Measurements from ENCODE around the gene UMODL1.
"Not testable (repeated sequence)": the region's sequence is repeated elsewhere in the genome, so short reads cannot be mapped to it uniquely, and the experiment has no call there.

Gene UMODL1

DNA sequence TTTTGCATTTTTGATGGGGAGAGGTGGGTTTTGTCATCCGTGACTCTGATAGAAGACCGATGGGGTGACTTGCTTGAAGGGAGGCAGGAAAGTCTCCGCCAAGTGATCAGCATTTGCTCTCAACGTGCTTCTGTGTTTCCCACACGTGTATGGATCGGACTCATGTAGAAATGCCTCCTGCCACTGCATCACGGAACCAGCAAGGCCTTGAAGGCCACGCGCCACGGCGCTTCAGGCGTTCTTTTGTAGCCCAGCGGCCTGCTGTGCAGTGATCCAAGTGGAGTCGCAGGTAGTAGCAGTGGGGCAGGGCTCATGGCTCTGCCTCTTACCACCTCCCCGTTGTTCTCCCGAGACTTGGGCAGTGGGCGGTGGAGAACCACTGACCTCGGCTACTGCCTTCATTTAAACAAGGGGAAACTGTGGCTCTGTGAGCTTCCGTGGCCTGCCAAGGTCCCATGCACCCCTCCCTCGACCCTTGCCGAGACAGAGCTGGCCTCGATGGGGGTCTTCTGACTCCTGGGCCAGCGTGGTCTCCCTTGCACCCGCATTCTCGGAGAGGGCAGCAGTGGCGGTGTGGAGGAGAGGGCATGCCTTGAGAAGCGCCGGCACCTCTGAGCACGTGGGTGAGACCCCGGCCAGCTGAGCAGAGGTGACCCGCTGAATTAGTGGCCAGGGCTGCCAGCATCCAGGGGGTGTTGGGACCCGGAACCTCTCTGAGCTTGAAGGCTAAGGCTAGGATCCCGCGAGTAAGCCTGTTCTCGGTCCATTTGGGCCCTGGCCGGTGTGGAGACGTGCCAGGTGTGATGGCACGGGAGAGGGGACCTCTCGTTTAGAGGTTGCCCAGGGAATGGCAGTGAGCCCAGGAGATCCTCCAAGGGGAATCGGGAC is 101.7 kb downstream of the UMODL1 start:
- TF ChIP-seq, protein P1, sequence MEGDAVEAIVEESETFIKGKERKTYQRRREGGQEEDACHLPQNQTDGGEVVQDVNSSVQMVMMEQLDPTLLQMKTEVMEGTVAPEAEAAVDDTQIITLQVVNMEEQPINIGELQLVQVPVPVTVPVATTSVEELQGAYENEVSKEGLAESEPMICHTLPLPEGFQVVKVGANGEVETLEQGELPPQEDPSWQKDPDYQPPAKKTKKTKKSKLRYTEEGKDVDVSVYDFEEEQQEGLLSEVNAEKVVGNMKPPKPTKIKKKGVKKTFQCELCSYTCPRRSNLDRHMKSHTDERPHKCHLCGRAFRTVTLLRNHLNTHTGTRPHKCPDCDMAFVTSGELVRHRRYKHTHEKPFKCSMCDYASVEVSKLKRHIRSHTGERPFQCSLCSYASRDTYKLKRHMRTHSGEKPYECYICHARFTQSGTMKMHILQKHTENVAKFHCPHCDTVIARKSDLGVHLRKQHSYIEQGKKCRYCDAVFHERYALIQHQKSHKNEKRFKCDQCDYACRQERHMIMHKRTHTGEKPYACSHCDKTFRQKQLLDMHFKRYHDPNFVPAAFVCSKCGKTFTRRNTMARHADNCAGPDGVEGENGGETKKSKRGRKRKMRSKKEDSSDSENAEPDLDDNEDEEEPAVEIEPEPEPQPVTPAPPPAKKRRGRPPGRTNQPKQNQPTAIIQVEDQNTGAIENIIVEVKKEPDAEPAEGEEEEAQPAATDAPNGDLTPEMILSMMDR (conservative IDR thresholded peaks at IDR 0.05; ENCODE audit: low read depth, low read length) = no peak
- H3K4me3 ChIP-seq (ENCODE audit: low read depth, low read length) = no peak overlapping the region

DNA sequence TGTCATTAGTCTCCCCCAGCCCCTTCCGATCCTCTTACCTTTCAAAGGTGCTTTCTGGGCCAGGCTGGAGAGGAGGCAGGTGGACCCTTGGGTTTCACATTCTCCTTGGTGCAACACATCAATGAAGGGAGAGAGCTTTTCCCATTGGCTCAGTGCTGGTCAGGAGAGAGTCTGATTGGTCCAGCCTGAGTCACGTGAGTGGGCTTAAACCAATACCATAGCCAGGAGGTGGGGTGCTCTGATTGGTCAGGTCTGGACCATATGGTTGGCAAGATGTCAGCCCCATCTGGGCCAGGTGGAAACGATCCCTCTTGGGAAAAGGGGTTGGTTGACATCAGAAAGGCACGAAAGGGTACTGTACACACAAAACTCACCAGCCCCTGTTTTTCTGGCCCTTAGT is 103.1 kb downstream of the UMODL1 start:
- H3K4me3 ChIP-seq (ENCODE audit: low read depth, low read length) = no peak overlapping the region
- TF ChIP-seq, protein P1 (conservative IDR thresholded peaks at IDR 0.05; ENCODE audit: low read depth, low read length) = no peak
- DNase-seq (ENCODE audit: low read depth) = no peak

More for the DNA sequence above, 101.7 kb downstream of the UMODL1 start:
- no peak for DNase-seq (ENCODE audit: low read depth)

DNA sequence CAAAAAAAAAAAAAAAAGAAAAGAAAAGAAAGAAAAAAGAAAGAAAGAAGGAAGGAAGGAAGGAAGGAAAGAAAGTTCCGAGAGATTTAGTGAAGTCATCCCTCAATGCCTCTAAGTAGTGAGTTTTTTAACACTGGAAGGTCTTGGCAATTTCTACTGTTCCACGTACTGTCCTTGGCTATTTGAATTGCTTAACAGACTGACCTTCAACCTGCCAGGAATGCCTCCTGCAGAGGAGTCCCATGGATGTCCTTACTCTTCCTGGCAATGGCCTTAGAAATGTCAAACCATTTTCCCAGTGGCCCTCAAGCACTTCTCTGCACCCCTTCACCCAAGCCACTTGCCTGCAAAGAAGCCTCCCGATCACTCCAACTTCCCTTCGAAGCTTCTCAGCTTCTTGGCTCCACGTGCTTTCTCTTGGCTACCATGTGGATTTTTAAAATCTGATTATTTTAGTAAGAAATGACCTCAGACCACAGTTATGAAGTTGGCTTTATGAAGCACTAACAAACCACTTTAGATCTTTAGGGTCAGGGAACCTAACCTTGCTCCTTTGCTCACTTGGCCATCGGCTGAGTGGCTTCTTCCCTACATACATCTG is 104.1 kb downstream of the UMODL1 start:
- peak; percentile 53 for DNase-seq (ENCODE audit: low read depth)
- no peak overlapping the region for H3K4me3 ChIP-seq (ENCODE audit: low read depth, low read length)
- TF ChIP-seq, protein P1 (conservative IDR thresholded peaks at IDR 0.05; ENCODE audit: low read depth, low read length) = no peak

DNA sequence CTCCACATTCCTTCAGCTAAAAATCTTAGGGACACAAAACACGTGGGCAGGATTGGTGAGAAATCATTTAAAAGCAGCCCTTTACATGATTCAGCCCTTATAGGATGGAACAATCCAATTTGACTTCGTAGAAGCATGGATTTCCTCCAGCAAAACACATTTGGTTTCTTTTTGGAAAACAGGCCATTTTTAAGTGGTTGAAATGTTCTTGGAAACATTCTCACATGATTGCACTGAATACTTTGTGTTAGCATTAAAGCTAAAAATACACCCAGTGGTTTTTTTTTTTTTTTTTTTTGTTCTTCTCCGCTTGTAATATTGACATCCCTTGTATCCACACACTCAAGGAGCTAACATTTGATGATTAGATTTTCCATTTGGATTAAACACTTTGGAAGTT is 105.7 kb downstream of the UMODL1 start:
- TF ChIP-seq, protein P1 (conservative IDR thresholded peaks at IDR 0.05; ENCODE audit: low read depth, low read length) = no peak
- DNase-seq (ENCODE audit: low read depth) = peak; percentile 33
- H3K4me3 ChIP-seq (ENCODE audit: low read depth, low read length) = no peak overlapping the region

DNA sequence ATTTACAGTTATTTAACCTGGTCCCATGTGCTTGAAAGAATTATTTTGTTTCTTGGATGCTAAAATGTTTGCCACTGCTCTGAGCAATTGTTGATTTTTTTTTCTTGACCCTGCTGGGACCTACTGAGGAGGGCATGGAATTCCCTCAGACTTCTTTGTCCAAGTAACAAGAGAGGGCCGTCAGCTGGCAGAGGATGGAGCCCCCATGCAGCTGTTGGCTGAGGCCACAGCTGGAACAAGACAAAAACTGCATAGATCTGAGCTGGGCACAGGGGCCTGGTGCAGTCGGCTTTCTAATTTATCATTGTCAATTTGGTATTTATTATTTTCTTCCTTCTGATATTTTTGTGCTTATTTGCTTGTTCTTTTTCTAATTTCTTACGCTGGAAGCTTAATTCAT is 108.2 kb downstream of the UMODL1 start:
- H3K4me3 ChIP-seq (ENCODE audit: low read depth, low read length) = no peak overlapping the region
- DNase-seq (ENCODE audit: low read depth) = no peak
- TF ChIP-seq, protein P1 (conservative IDR thresholded peaks at IDR 0.05; ENCODE audit: low read depth, low read length) = no peak

DNA sequence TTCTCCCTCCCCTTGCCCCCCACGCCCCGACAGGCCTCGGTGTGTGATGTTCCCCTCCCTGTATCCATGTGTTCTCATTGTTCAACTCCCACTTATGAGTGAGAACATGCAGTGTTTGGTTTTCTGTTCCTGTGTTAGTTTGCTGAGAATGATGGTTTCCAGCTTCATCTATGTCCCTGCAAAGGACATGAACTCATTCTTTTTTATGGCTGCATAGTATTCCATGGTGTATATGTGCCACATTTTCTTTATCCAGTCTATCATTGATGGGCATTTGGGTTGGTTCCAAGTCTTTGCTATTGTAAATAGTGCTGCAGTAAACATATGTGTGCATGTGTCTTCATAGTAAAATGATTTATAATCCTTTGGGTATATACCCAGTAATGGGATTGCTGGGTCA is 108.9 kb downstream of the UMODL1 start:
- DNase-seq (ENCODE audit: low read depth); H3K4me3 ChIP-seq (ENCODE audit: low read depth, low read length): not testable (repeated sequence)

DNA sequence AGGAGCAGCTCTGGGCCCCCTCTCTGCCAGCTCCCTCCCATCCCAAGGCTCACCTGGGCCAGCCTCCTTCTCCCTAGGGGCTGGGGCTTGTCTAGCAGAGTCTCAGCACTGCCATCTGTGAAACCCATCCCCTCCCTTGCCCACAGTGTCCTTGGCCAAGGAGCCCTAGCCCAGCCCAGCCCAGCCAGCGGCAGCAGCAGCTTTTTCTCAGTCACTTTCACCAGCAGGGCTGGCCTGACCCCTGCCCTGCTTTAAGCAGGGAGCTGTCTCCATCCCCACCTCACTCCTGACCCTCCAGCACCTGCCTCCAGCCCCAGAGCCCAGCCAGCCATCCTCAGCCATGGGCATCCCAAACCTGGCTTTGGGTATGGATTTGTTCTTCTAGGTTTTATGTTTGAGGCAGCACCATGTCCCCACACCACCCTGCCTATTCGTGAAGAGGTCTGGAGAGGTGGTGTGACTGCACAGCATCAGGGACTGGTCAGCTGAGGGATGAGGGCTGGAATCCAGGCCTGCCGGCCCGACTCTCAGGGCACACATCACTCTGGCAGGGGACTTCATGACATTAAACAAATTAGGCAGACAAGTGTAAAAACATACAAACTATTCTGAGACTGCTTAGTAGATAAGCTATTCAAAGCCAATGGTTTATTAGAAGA is 111.7 kb downstream of the UMODL1 start:
- DNase-seq (ENCODE audit: low read depth) = no peak
- H3K4me3 ChIP-seq (ENCODE audit: low read depth, low read length) = no peak overlapping the region
- TF ChIP-seq, protein P1 (conservative IDR thresholded peaks at IDR 0.05; ENCODE audit: low read depth, low read length) = no peak
